IMR-90 (cell line): ENCODE results near the gene ZFAND6. TPM values are rescaled to one million over a fixed set of nuclear protein-coding genes. Genes with fewer than 3 reads are reported as not detected.

Experiments
- ATAC-seq: fragments of 200-7000 bp; cut with Tn5 transposase; 2 replicates; pipeline ENCODE4 v1.9.1; 2020; ENCODE audit warnings: low read depth, mild to moderate bottlenecking, moderate library complexity
- BruUV-seq: library from RNA; stranded (reverse); fragments of 400-500 nt; replicated peaks from 2 replicates; lab custom pipeline; 2021; lab: Mats Ljungman, UMichigan
- CTCF ChIA-PET: fragments of 300-600 bp; formaldehyde crosslinking; extraction: SDS; loops from one replicate; lab custom pipeline; 2021; ENCODE audit warnings: antibody characterized with exemption; lab: Yijun Ruan, JAX
- POLR2A ChIA-PET: fragments of 300-600 bp; sonication (Branson Sonifier 250); formaldehyde crosslinking; loops from one replicate; lab custom pipeline; 2022; ENCODE audit warnings: antibody characterized with exemption; ENCODE audit not compliant: unreplicated experiment; lab: Charles Lee
- DNase-seq: peaks from one replicate; pipeline ENCODE4 v3.0.0; 2013
- H2AFZ ChIP-seq: replicated peaks from 2 replicates; pipeline ENCODE3; 2013; ENCODE audit warnings: low read length, mild to moderate bottlenecking; ENCODE audit not compliant: poor library complexity
- H2AK5ac ChIP-seq: 2 replicates; pipeline ENCODE4 v1.6.1; 2013; ENCODE audit warnings: low read depth, low read length, inconsistent platforms
- H2AK9ac ChIP-seq: replicated peaks from 2 replicates; pipeline ENCODE3; 2013; ENCODE audit warnings: mild to moderate bottlenecking, low read depth, low read length, moderate library complexity; ENCODE audit not compliant: poor library complexity
- H2BK120ac ChIP-seq: 2 replicates; pipeline ENCODE4 v1.6.1; 2013; ENCODE audit warnings: low read depth, low read length, inconsistent platforms
- H2BK15ac ChIP-seq: 3 replicates; pipeline ENCODE4 v1.6.1; 2013; ENCODE audit warnings: low read depth, low read length, inconsistent platforms
- H2BK20ac ChIP-seq: 2 replicates; pipeline ENCODE4 v1.6.1; 2013; ENCODE audit warnings: low read depth, mild to moderate bottlenecking, inconsistent platforms, low read length, moderate library complexity
- H2BK5ac ChIP-seq: 2 replicates; pipeline ENCODE4 v1.6.1; 2013; ENCODE audit warnings: mild to moderate bottlenecking, low read depth, low read length, inconsistent platforms; ENCODE audit not compliant: poor library complexity, severe bottlenecking
- H3K14ac ChIP-seq: replicated peaks from 2 replicates; pipeline ENCODE4 v1.6.1; 2013; ENCODE audit warnings: low read depth, low read length, inconsistent platforms
- H3K18ac ChIP-seq: 2 replicates; pipeline ENCODE4 v1.6.1; 2013; ENCODE audit warnings: low read depth, low read length, control low read depth
- H3K23ac ChIP-seq: 2 replicates; pipeline ENCODE4 v1.6.1; 2013; ENCODE audit warnings: low read depth, low read length, inconsistent platforms
- H3K27ac ChIP-seq: 2 replicates; pipeline ENCODE4 v1.5.1; 2013; ENCODE audit warnings: mild to moderate bottlenecking, control low read depth, low read length; ENCODE audit not compliant: insufficient read depth
- H3K27me3 ChIP-seq: 2 replicates; pipeline ENCODE4 v1.6.1; 2013; ENCODE audit warnings: low read length; ENCODE audit not compliant: control insufficient read depth, insufficient read depth
- H3K36me3 ChIP-seq: 2 replicates; pipeline ENCODE4 v1.6.1; 2013; ENCODE audit warnings: low read length, mixed read lengths; ENCODE audit not compliant: control insufficient read depth, insufficient read depth
- H3K4ac ChIP-seq: 2 replicates; pipeline ENCODE4 v1.6.1; 2013; ENCODE audit warnings: low read depth, low read length, inconsistent platforms
- H3K4me1 ChIP-seq: 2 replicates; pipeline ENCODE4 v1.6.1; 2013; ENCODE audit warnings: low read length, mixed read lengths; ENCODE audit not compliant: control insufficient read depth, insufficient read depth
- H3K4me2 ChIP-seq: 2 replicates; pipeline ENCODE4 v1.6.1; 2013; ENCODE audit warnings: low read depth, mild to moderate bottlenecking, control low read depth, low read length, moderate library complexity
- H3K4me3 ChIP-seq: 2 replicates; pipeline ENCODE4 v1.5.1; 2013; ENCODE audit warnings: low read depth, mild to moderate bottlenecking, control low read depth, low read length, moderate library complexity; ENCODE audit not compliant: insufficient read depth
- H3K56ac ChIP-seq: 2 replicates; pipeline ENCODE4 v1.6.1; 2013; ENCODE audit warnings: low read length, inconsistent platforms; ENCODE audit not compliant: insufficient read depth; ENCODE audit errors: extremely low read depth
- H3K79me1 ChIP-seq, 2 experiments: 2 replicates each; pipeline ENCODE4 v1.6.1; 2013; ENCODE audit warnings: low read length in 2 of 2, inconsistent platforms in 1 of 2, low read depth in 1 of 2
- H3K9ac ChIP-seq: 2 replicates; pipeline ENCODE4 v1.6.1; 2013; ENCODE audit warnings: low read depth, low read length, control low read depth
- H3K9me1 ChIP-seq: 2 replicates; pipeline ENCODE4 v1.6.1; 2013; ENCODE audit warnings: low read length, inconsistent platforms; ENCODE audit not compliant: insufficient read depth
- H3K9me3 ChIP-seq: 2 replicates; pipeline ENCODE4 v1.6.1; 2013; ENCODE audit warnings: low read length; ENCODE audit not compliant: control insufficient read depth, insufficient read depth
- H4K20me1 ChIP-seq: 2 replicates; pipeline ENCODE4 v1.6.1; 2013; ENCODE audit warnings: low read length, inconsistent platforms; ENCODE audit not compliant: insufficient read depth
- H4K5ac ChIP-seq: 2 replicates; pipeline ENCODE4 v1.6.1; 2013; ENCODE audit warnings: mild to moderate bottlenecking, low read depth, low read length, control low read depth
- H4K8ac ChIP-seq, 2 experiments: 2 replicates each; pipeline ENCODE4 v1.6.1; 2013; ENCODE audit warnings: low read depth in 2 of 2, low read length in 2 of 2, control low read depth in 1 of 2, inconsistent platforms in 1 of 2
- H4K91ac ChIP-seq: 2 replicates; pipeline ENCODE4 v1.6.1; 2013; ENCODE audit warnings: low read depth, low read length, inconsistent platforms; ENCODE audit not compliant: insufficient read depth
- BHLHE40 ChIP-seq: fragments of 150-350 bp; IDR thresholded peaks from 2 replicates; pipeline ENCODE4 v1.6.1; 2016; ENCODE audit warnings: mild to moderate bottlenecking, low read depth, low read length
- CEBPB ChIP-seq: IDR thresholded peaks from 2 replicates; pipeline ENCODE4 v1.6.1; 2012; ENCODE audit warnings: low read depth, low read length, improper control_type of control experiment
- CHD1 ChIP-seq: IDR thresholded peaks from 2 replicates; pipeline ENCODE4 v1.6.1; 2012; ENCODE audit warnings: low read depth, low read length, improper control_type of control experiment
- CTCF ChIP-seq: conservative IDR thresholded peaks from 2 replicates; pipeline ENCODE4 v1.5.1; 2012; ENCODE audit warnings: mild to moderate bottlenecking, low read depth, low read length, improper control_type of control experiment
- ELK1 ChIP-seq: fragments of 150-350 bp; IDR thresholded peaks from 2 replicates; pipeline ENCODE4 v1.6.1; 2016; ENCODE audit warnings: low read depth, mild to moderate bottlenecking, low read length, moderate library complexity, borderline replicate concordance
- FOS ChIP-seq: fragments of 150-350 bp; IDR thresholded peaks from 2 replicates; pipeline ENCODE4 v1.6.1; 2016; ENCODE audit warnings: low read depth, low read length
- MAFK ChIP-seq: IDR thresholded peaks from 2 replicates; pipeline ENCODE4 v1.6.1; 2012; ENCODE audit warnings: low read depth, low read length, improper control_type of control experiment
- MAZ ChIP-seq: IDR thresholded peaks from 2 replicates; pipeline ENCODE4 v1.6.1; 2012; ENCODE audit warnings: low read depth, mild to moderate bottlenecking, low read length, improper control_type of control experiment, moderate library complexity, borderline replicate concordance
- MXI1 ChIP-seq: IDR thresholded peaks from 2 replicates; pipeline ENCODE4 v1.6.1; 2012; ENCODE audit warnings: low read depth, mild to moderate bottlenecking, low read length, moderate library complexity, borderline replicate concordance
- NFE2L2 ChIP-seq: fragments of 150-350 bp; IDR thresholded peaks from 2 replicates; pipeline ENCODE4 v1.6.1; 2016; ENCODE audit warnings: low read depth, mild to moderate bottlenecking, low read length
- POLR2A ChIP-seq: IDR thresholded peaks from 2 replicates; pipeline ENCODE4 v1.6.1; 2012; ENCODE audit warnings: mild to moderate bottlenecking, low read depth, low read length
- RAD21 ChIP-seq: IDR thresholded peaks from 2 replicates; pipeline ENCODE4 v1.6.1; 2012; ENCODE audit warnings: low read length, improper control_type of control experiment
- RCOR1 ChIP-seq: IDR thresholded peaks from 2 replicates; pipeline ENCODE4 v1.6.1; 2012; ENCODE audit warnings: mild to moderate bottlenecking, low read length, improper control_type of control experiment; ENCODE audit not compliant: insufficient replicate concordance
- RFX5 ChIP-seq: IDR thresholded peaks from 2 replicates; pipeline ENCODE4 v1.8.0; 2012; ENCODE audit warnings: low read depth, mild to moderate bottlenecking, low read length, moderate library complexity
- SMC3 ChIP-seq: fragments of 150-350 bp; IDR thresholded peaks from 2 replicates; pipeline ENCODE4 v1.6.1; 2016; ENCODE audit warnings: low read depth, mild to moderate bottlenecking, antibody characterized with exemption, low read length, moderate library complexity
- USF2 ChIP-seq: fragments of 150-350 bp; IDR thresholded peaks from 2 replicates; pipeline ENCODE4 v1.6.1; 2017; ENCODE audit warnings: mild to moderate bottlenecking, antibody characterized with exemption, low read length, low read depth
- WGBS, 2 experiments: methylation state at CpG; one replicate each; pipeline versions ENCODE4 v1.1.5 to v1.1.7; 2013; ENCODE audit warnings: missing lambda C conversion rate in 2 of 2; ENCODE audit not compliant: insufficient read length in 1 of 2; ENCODE audit errors: extremely low coverage in 2 of 2; 5-methylcytosine and 5-hydroxymethylcytosine counted together
- dilution Hi-C: fragments of 300-500 bp; cut with HindIII; formaldehyde crosslinking; loops from one replicate; pipeline ENCODE4 v1.14.3; 2018; ENCODE audit warnings: low sequenced_read_pairs; ENCODE audit not compliant: unreplicated experiment
- in situ Hi-C: fragments of 300-500 bp; cut with MboI; formaldehyde crosslinking; loops from 3 replicates; pipeline ENCODE4 v1.14.3; 2019; ENCODE audit warnings: low sequenced_read_pairs, inconsistent platforms, mixed read lengths
- intact Hi-C: fragments of 100-400 bp; cut with micrococcal nuclease; formaldehyde crosslinking; loops from 2 replicates; pipeline ENCODE4 v1.10.0; 2022
- polyA plus RNA-seq, 3 experiments: library from polyadenylated mRNA; depleted of rRNA; stranded (reverse); fragments of >200 nt; gene quantifications; 2 replicates each; pipeline ENCODE4 v1.2.3, GENCODE V29; 2012; ENCODE audit warnings: low replicate concordance in 1 of 3
- total RNA-seq: library from RNA; depleted of rRNA; stranded (reverse); fragments of >200 nt; gene quantifications from 2 replicates; pipeline ENCODE4 v1.2.3, GENCODE V29; 2012

The ZFAND6 gene
- total and polyA plus RNA-seq, 2 of the 4 experiments (the other 2 are of a cell fraction), result 77.5 to 96.4 TPM

- dilution Hi-C loops, result no loop called here
- no TSS peak for BruUV-seq
- intact Hi-C loops, result no loop called here
- no peaks in the 10 kb centered on the region for H4K20me1 ChIP-seq
- no peak overlapping the region for H4K5ac ChIP-seq
- WGBS, 2 experiments, result 94% methylated on average over 2 of the region's 3 CpGs; no CpG with 5 or more reads in 1 of the 2 experiments
- no peak overlapping the region for H2AK5ac ChIP-seq
- no peak overlapping the region for H3K4me2 ChIP-seq
- no peaks in the 10 kb centered on the region for H3K9me3 ChIP-seq
- no peaks in the 10 kb centered on the region for H3K27me3 ChIP-seq
- no peaks in the 10 kb centered on the region for H3K9me1 ChIP-seq
- DNase-seq, result no peak
- H3K36me3 ChIP-seq, result no peaks in the 10 kb centered on the region
- no peak overlapping the region for H2AK9ac ChIP-seq
- H3K27ac ChIP-seq, result no peak overlapping the region
- no peaks in the 10 kb centered on the region for H3K4me1 ChIP-seq
- H3K4ac ChIP-seq, result no peak overlapping the region
- in situ Hi-C loops, result no loop called here
- ChIA-PET CTCF (no interaction called here), POLR2A (no interaction called here)
- ATAC-seq, result no peak
- H2BK15ac ChIP-seq, result no peak overlapping the region
- no peaks in the 10 kb centered on the region for H3K79me1 ChIP-seq
- H2BK120ac ChIP-seq, result no peak overlapping the region
- no peak overlapping the region for H3K14ac ChIP-seq
- TF ChIP-seq FOS (no peak), RFX5 (no peak), MAZ (no peak), BHLHE40 (no peak), CTCF (no peak), CHD1 (no peak), ELK1 (no peak), CEBPB (no peak), RAD21 (no peak), NFE2L2 (no peak), POLR2A (no peak), MAFK (no peak), RCOR1 (no peak), SMC3 (no peak), MXI1 (no peak), USF2 (no peak)
- H4K8ac ChIP-seq, result no peak overlapping the region
- H2BK20ac ChIP-seq, result no peak overlapping the region
- no peak overlapping the region for H3K9ac ChIP-seq
- no peak overlapping the region for H3K4me3 ChIP-seq
- H2AFZ ChIP-seq, result no peak overlapping the region
- no peak overlapping the region for H3K23ac ChIP-seq
- no peak overlapping the region for H3K18ac ChIP-seq
- no peak overlapping the region for H2BK5ac ChIP-seq
- no peak overlapping the region for H3K56ac ChIP-seq
- no peak overlapping the region for H4K91ac ChIP-seq
Observed at GRCh38 chr15:80026310-80026709, 33.2 kb upstream of the ZFAND6 start.
